ENCODE data around the gene VSIG10L. TPM values are rescaled to one million over a fixed set of nuclear protein-coding genes. Genes with fewer than 3 reads are reported as not detected.

The VSIG10L gene
- total RNA-seq, 1 donor from 2014 or later: 2.4 TPM

DNA sequence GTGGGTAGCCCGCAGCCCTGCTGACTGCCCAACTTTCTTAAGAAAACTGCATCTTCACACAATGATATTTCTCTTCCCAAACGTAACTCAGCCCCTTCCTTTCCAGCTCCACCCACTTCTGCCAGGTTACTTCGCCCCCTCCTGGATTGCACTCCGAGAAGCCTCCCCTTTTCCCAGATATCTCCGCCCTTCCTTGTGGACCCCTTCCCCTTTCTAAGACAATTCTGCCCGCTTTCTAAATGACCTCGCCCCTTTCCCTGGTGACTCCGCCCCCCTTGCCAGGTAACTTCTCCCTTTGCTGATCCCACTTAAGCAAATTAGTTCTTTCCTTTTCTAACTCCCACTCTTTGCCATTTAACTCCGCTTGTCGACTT, 2.6 kb downstream of the VSIG10L start:
- intact Hi-C loops (cut with micrococcal nuclease): loop anchor here (1.0 to 5.0 kb wide), 7 partner anchors 12 to 318 kb away; no protein-coding TSS in a partner anchor

DNA sequence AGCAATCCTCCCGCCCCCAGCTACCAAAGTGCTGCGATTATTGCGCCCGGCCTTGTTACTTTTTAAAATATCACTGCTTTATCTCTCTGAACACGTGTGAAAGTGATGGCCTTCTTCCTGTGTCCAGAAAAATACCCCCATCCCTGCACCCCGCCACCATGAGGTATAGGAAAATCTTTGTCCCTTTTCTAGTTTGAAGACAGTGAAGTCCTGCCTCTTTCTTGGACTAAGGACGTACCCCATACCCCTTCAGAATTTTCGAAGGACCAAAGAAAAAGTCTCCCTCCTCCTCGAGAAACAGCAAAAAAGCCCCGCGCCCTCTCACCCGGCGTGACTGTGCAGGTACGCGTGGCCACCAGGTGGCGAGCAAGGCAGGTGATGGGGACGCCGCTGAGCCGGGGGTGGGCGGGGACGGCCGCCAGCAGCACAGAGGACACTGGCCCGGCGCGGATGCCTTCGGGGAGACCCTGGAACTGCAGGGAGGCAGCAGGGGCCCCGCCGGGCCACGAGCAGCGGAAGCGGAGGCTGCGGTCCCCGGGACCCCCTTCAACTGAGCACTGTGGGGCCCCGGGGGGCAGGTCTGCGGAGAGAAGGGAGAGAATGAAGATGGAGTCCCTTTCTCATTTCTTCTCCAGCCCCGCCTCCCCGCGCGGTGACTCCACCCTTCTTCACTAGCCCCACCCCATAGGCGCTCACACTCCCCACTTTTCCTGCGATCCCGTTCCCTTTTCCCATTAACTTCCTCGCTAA, 3.2 kb downstream of the VSIG10L start:
- intact Hi-C loops (cut with micrococcal nuclease): loop anchor here (1.0 to 5.0 kb wide), 7 partner anchors 11 to 318 kb away; no protein-coding TSS in a partner anchor

DNA sequence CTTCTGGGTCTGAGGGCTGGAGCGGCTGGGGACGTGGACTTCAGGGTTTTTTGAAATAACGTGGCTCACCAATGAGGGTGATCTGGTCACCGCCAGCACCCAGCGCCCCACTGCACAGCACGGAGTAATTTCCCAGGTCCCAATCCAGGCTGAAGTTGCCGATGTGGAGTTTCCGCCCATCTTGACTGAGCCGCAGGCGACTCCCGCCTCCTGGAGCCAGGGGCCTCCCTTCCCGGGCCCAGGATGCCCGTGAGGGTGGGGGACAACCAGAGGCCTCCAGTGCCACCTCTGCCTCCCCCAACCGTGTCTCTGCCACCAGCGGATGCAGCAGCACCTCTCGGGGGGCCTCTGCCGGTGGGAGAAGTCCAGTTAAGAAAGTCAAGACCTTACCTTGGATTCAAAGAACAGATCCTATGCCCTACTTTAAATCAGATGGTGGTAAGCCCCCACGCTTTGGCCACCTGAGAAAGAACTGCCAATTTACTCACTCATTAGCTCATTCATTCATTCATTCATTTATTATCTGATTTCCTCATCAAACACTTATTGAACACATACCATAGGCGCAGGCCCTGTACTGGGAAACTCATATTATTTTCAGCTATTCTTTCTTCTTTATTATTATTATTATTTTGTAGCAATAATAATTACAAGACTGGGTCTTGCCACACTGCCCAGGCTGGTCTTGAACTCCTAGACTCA, 3.9 kb downstream of the VSIG10L start:
- intact Hi-C loops (cut with micrococcal nuclease): loop anchor here (2.0 to 5.0 kb wide), 3 partner anchors 69 to 319 kb away; no protein-coding TSS in a partner anchor

GRCh38 chr19:51337141-51337860, 4.6 kb downstream of the VSIG10L start:
- intact Hi-C loops (cut with micrococcal nuclease): loop anchor here (5.0 kb wide), 1 partner anchor 255 kb away; no protein-coding TSS in a partner anchor

GRCh38 chr19:51333836-51334460, 8.0 kb downstream of the VSIG10L start:
- intact Hi-C loops (cut with micrococcal nuclease): no loop called here

DNA sequence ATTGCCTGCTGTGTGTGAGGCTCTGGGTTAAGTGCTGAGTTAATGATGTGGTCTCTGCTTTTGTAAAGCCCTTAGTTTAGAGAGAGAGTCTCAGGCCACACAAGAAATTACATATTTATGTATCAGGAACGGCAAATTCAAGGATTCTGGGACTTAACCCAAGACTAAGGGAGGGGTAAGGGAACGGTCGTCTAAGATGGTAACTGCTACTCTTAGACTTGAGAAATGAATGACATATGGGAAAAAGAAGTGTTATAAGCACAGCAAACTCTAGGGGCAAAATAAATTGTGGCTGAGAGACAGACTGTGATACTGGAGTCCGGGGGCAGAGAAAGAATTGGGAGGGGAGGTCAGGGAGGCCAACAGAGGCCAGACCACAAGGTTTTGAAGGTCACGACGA, 10.2 kb downstream of the VSIG10L start:
- intact Hi-C loops (cut with micrococcal nuclease): no loop called here

- intact Hi-C loops (cut with micrococcal nuclease): no loop called here
Measured at GRCh38 chr19:51331193-51331592, 10.7 kb downstream of the VSIG10L start.

GRCh38 chr19:51330366-51330765, 11.6 kb downstream of the VSIG10L start:
- intact Hi-C loops (cut with micrococcal nuclease): no loop called here

- intact Hi-C loops (cut with micrococcal nuclease): loop anchor here (10.0 kb wide), 1 partner anchor 75 kb away; the partner anchor contains the start of gene SIGLECL1
Measured at GRCh38 chr19:51329411-51329810, 12.5 kb downstream of the VSIG10L start.

GRCh38 chr19:51327066-51328001, 14.6 kb downstream of the VSIG10L start:
- intact Hi-C loops (cut with micrococcal nuclease): loop anchor here (1.0 to 10.0 kb wide), 3 partner anchors 12 to 169 kb away; partner anchors contain the start of gene SIGLECL1

- intact Hi-C loops (cut with micrococcal nuclease): loop anchor here (1.0 to 10.0 kb wide), 3 partner anchors 13 to 168 kb away; partner anchors contain the start of gene SIGLECL1
Measured at GRCh38 chr19:51326216-51327065, 15.5 kb downstream of the VSIG10L start.

GRCh38 chr19:51325161-51325976, 16.6 kb downstream of the VSIG10L start:
- intact Hi-C loops (cut with micrococcal nuclease): loop anchor here (10.0 kb wide), 1 partner anchor 71 kb away; the partner anchor contains the start of gene SIGLECL1

DNA sequence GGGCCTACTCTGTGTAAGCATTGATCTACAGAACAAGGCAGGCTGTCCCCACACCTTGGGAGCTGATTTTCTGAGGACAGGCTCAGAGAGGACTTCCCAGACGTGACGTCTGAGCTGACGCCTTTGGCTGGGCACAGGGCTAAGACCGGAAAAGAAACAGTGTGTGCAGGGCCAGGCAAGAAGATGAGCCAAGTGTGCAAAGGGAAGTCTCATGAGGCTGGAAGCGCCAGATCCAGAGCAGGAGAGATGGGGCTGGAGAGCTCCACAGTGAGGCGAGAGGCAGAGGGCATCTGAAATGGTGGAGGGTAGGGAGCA, 17.8 kb downstream of the VSIG10L start:
- intact Hi-C loops (cut with micrococcal nuclease): loop anchor here (10.0 kb wide), 1 partner anchor 69 kb away; the partner anchor contains the start of gene SIGLECL1

GRCh38 chr19:51323481-51324166, 18.3 kb downstream of the VSIG10L start:
- intact Hi-C loops (cut with micrococcal nuclease): loop anchor here (10.0 kb wide), 1 partner anchor 69 kb away; the partner anchor contains the start of gene SIGLECL1

GRCh38 chr19:51321799-51322198, 20.1 kb downstream of the VSIG10L start:
- intact Hi-C loops (cut with micrococcal nuclease): loop anchor here (10.0 kb wide), 1 partner anchor 67 kb away; the partner anchor contains the start of gene SIGLECL1

- intact Hi-C loops (cut with micrococcal nuclease): loop anchor here (10.0 kb wide), 1 partner anchor 65 kb away; the partner anchor contains the start of gene SIGLECL1
Measured at GRCh38 chr19:51320280-51320657, 21.7 kb downstream of the VSIG10L start.

DNA sequence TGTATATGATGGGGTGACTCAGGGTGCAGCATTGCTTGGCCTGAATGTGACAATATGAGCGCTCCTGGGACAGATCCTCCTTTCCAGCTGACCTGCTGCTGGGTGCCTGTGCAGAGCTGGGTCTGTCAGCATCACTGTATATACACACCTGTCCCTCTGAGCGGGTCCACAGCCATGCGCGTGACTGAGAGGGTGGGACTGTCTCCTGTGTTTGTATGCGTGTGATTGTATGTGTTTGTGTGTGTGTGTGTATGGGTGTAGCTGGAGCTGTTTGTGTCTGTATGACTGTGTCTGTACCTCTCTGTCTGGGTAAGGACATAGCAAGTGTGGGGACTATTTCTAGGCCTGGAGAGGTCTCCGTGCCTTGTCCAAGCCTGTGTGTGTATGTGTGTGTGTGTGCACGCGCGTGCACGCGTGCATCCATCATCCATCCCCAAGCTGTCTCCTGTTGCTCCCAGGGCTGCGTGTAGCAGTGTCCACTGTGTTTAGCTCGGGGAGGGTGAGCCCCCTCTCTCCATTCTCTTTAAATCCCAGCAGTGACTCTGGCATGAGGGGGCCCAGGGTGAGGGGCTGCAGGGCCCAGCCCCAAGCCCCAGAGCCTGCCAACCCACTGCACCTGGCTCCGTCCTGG, 22.2 kb downstream of the VSIG10L start:
- intact Hi-C loops (cut with micrococcal nuclease): loop anchor here (10.0 kb wide), 1 partner anchor 65 kb away; the partner anchor contains the start of gene SIGLECL1
